HepG2 (cell line): ENCODE data around the gene SEC14L1. TPM values are rescaled to one million over a fixed set of nuclear protein-coding genes. Genes with fewer than 3 reads are reported as not detected.

Source experiments
- AFF4 ChIP-seq: sonication (generic); formaldehyde crosslinking; IDR thresholded peaks from 2 replicates; pipeline ENCODE4 v1.4.0; 2020; ENCODE audit warnings: missing genetic modification reagents
- ATAD3A ChIP-seq: sonication (generic); formaldehyde crosslinking; IDR thresholded peaks from 2 replicates; pipeline ENCODE4 v1.4.0; 2020; ENCODE audit warnings: missing genetic modification reagents
- ELF1 ChIP-seq: sonication (generic); formaldehyde crosslinking; IDR thresholded peaks from 2 replicates; pipeline ENCODE4 v1.4.0; 2020; ENCODE audit warnings: missing genetic modification reagents
- MAZ ChIP-seq, 2 experiments: sonication (generic) in 1 of 2; formaldehyde crosslinking in 1 of 2; IDR thresholded peaks; 2 replicates each; pipeline versions ENCODE4 v1.5.0 to v1.6.1; 2012 to 2020; ENCODE audit warnings: low read depth in 2 of 2, mild to moderate bottlenecking in 2 of 2, borderline replicate concordance in 1 of 2, improper control_type of control experiment in 1 of 2, low read length in 1 of 2, missing genetic modification reagents in 1 of 2, moderate library complexity in 1 of 2
- NFRKB ChIP-seq: fragments of 450-650 bp; IDR thresholded peaks from 2 replicates; pipeline ENCODE4 v1.6.1; 2017
- NKX3-1 ChIP-seq: sonication (generic); formaldehyde crosslinking; IDR thresholded peaks from 2 replicates; pipeline ENCODE4 v1.5.0; 2020; ENCODE audit warnings: missing genetic modification reagents
- PHF8 ChIP-seq: sonication (generic); formaldehyde crosslinking; IDR thresholded peaks from 2 replicates; pipeline ENCODE4 v1.5.0; 2020; ENCODE audit warnings: missing genetic modification reagents
- TARDBP ChIP-seq: sonication (generic); formaldehyde crosslinking; IDR thresholded peaks from 2 replicates; pipeline ENCODE4 v1.8.0; 2022; ENCODE audit warnings: mild to moderate bottlenecking, missing genetic modification reagents
- ZBTB42 ChIP-seq: sonication (generic); formaldehyde crosslinking; IDR thresholded peaks from 2 replicates; pipeline ENCODE4 v1.5.0; 2020; ENCODE audit warnings: mild to moderate bottlenecking, missing genetic modification reagents
- ZFX ChIP-seq: sonication (generic); formaldehyde crosslinking; IDR thresholded peaks from 2 replicates; pipeline ENCODE4 v1.4.0; 2020; ENCODE audit warnings: mild to moderate bottlenecking, low read depth, missing genetic modification reagents, moderate library complexity
- ZNF256 ChIP-seq: sonication (generic); formaldehyde crosslinking; conservative IDR thresholded peaks from 2 replicates; pipeline ENCODE4 v1.4.0; 2020; ENCODE audit warnings: missing genetic modification reagents
- ZNF496 ChIP-seq: sonication (generic); formaldehyde crosslinking; IDR thresholded peaks from 2 replicates; pipeline ENCODE4 v1.8.1; 2023; ENCODE audit warnings: mild to moderate bottlenecking, moderate library complexity, missing genetic modification reagents; ENCODE audit not compliant: insufficient replicate concordance
- ZNF609 ChIP-seq: sonication (generic); formaldehyde crosslinking; IDR thresholded peaks from 2 replicates; pipeline ENCODE4 v1.4.0; 2020; ENCODE audit warnings: mild to moderate bottlenecking, missing genetic modification reagents, borderline replicate concordance
- polyA plus RNA-seq, 8 experiments: library from polyadenylated mRNA; depleted of rRNA in 3 of 8; stranded (reverse) in 7 of 8; unstranded in 1 of 8; fragments of >200 nt; fragmentation: Illumina TruSeq in 4 of 8; extraction: Trizol in 4 of 8; gene quantifications; 2 replicates each; pipeline versions ENCODE4 v1.2.1 to v1.2.3, GENCODE V29; 2011 to 2016; ENCODE audit warnings: low read depth in 4 of 8, missing spikeins in 1 of 8, mixed read lengths in 1 of 8; ENCODE audit not compliant: insufficient read depth in 1 of 8
- total RNA-seq, 5 experiments: library from RNA; depleted of rRNA; stranded (reverse); fragments of >200 nt; fragmentation: Illumina TruSeq; extraction: Trizol; gene quantifications; 2 replicates each; pipeline ENCODE4 v1.2.3, GENCODE V29; 2016; ENCODE audit warnings: low read depth in 1 of 5
- TF ChIP-seq, protein P1 (sequence below): sonication (generic); formaldehyde crosslinking; IDR thresholded peaks from 2 replicates; pipeline ENCODE4 v1.8.0; 2022; ENCODE audit warnings: mild to moderate bottlenecking, missing genetic modification reagents; ENCODE audit not compliant: insufficient replicate concordance
- TF ChIP-seq, protein P2 (sequence below): sonication (generic); formaldehyde crosslinking; IDR thresholded peaks from 2 replicates; pipeline ENCODE4 v1.4.0; 2020; ENCODE audit warnings: missing genetic modification reagents

Gene SEC14L1
- total and polyA plus RNA-seq, 2 of the 13 experiments (the other 11 are each of a cell fraction or from before 2014, with no cell fraction given), result 26.3 to 43.9 TPM

DNA sequence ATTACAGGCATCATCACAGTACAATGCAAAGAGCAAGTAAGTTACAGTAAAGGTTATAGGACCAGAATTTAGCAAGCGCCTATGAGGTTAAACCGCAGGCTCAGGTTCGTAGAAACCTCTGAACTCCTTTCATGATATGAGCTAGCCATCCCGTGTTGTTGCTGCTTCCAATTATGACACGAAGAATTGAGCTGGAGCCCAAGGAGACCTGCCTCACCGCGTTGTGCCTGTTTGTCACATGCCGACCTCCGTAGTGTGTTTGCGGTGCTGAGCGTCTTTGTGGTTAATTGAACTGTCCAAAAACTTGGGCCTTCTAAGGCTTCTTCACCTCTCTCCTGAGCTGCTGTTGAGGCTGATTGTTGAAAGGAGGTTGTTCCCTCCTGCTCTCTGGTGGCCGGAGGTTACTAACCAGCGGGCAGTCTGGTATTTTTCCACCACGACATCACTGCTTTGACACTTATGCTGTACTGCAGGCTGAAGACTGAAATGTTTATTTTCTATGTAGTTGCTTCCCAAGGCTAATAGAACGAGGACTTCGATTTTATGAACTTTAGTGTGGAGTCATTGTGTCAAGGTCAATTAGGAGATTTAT is 67.5 kb downstream of the SEC14L1 start (continued):
- TF ChIP-seq AFF4 (no peak; the same call in 1 of the 2 replicates), ZNF256 (CRISPR knock-in tag) (no peak), PHF8 (CRISPR knock-in tag) (peak; percentile 45; the same call in 1 of the 2 replicates), ZBTB42 (no peak), MAZ (IDR thresholded peaks at IDR 0.05; ENCODE audit: borderline replicate concordance, low read depth, low read length) (no peak), MAZ (CRISPR knock-in tag; IDR thresholded peaks at IDR 0.05; ENCODE audit: low read depth) (no peak), ELF1 (0 out of 2 replicates have a peak, but pooled peaks have one; percentile 24), ZNF496 (CRISPR knock-in tag) (no peak), NFRKB (no peak), NKX3-1 (CRISPR knock-in tag) (no peak), ZNF609 (CRISPR knock-in tag) (no peak), ZFX (CRISPR knock-in tag) (peak; percentile 72), TARDBP (peak; percentile 77), ATAD3A (CRISPR knock-in tag) (no peak)
- TF ChIP-seq, protein P1, sequence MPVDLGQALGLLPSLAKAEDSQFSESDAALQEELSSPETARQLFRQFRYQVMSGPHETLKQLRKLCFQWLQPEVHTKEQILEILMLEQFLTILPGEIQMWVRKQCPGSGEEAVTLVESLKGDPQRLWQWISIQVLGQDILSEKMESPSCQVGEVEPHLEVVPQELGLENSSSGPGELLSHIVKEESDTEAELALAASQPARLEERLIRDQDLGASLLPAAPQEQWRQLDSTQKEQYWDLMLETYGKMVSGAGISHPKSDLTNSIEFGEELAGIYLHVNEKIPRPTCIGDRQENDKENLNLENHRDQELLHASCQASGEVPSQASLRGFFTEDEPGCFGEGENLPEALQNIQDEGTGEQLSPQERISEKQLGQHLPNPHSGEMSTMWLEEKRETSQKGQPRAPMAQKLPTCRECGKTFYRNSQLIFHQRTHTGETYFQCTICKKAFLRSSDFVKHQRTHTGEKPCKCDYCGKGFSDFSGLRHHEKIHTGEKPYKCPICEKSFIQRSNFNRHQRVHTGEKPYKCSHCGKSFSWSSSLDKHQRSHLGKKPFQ, result peak; percentile 13
- TF ChIP-seq, protein P2, sequence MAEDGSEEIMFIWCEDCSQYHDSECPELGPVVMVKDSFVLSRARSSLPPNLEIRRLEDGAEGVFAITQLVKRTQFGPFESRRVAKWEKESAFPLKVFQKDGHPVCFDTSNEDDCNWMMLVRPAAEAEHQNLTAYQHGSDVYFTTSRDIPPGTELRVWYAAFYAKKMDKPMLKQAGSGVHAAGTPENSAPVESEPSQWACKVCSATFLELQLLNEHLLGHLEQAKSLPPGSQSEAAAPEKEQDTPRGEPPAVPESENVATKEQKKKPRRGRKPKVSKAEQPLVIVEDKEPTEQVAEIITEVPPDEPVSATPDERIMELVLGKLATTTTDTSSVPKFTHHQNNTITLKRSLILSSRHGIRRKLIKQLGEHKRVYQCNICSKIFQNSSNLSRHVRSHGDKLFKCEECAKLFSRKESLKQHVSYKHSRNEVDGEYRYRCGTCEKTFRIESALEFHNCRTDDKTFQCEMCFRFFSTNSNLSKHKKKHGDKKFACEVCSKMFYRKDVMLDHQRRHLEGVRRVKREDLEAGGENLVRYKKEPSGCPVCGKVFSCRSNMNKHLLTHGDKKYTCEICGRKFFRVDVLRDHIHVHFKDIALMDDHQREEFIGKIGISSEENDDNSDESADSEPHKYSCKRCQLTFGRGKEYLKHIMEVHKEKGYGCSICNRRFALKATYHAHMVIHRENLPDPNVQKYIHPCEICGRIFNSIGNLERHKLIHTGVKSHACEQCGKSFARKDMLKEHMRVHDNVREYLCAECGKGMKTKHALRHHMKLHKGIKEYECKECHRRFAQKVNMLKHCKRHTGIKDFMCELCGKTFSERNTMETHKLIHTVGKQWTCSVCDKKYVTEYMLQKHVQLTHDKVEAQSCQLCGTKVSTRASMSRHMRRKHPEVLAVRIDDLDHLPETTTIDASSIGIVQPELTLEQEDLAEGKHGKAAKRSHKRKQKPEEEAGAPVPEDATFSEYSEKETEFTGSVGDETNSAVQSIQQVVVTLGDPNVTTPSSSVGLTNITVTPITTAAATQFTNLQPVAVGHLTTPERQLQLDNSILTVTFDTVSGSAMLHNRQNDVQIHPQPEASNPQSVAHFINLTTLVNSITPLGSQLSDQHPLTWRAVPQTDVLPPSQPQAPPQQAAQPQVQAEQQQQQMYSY (CRISPR knock-in tag), result no peak
